Fibroblast of lung (primary cell): ENCODE data around the gene STPG2.

ENCODE experiments used
- EZH2 ChIP-seq: IDR thresholded peaks from 2 replicates; pipeline ENCODE4 v1.5.1; 2012; ENCODE audit warnings: low read length, control low read depth, mild to moderate bottlenecking; ENCODE audit errors: missing control alignments
- TF ChIP-seq, protein P1 (sequence below), 2 donors: IDR thresholded peaks in 1 of 2; conservative IDR thresholded peaks in 1 of 2; 1 replicate in 1 of 2; 2 replicates in 1 of 2; pipeline ENCODE4 v1.5.1; 2011 to 2012; ENCODE audit warnings: low read length in 2 of 2, control low read depth in 1 of 2, inconsistent platforms in 1 of 2, low read depth in 1 of 2, mild to moderate bottlenecking in 1 of 2

DNA sequence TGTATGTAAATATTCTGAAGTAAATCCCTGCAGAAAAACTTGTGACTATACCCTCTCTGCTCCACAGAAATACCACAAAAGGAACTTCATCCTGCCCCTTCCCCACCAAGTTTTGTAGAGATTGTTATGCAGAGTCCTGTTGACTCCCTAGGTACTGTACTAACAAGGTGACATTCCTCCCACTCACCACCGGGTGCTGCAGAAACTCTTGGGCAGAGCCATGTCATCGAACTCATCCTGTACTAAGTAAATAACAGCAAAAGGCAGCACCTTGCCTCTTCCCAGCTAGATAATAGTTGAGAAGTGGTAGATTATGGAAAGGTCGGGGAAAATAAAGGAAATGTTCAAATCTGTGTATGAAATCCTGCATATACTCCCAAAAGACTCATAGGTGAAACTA, 233.3 kb downstream of the STPG2 start:
- TF ChIP-seq, protein P1, sequence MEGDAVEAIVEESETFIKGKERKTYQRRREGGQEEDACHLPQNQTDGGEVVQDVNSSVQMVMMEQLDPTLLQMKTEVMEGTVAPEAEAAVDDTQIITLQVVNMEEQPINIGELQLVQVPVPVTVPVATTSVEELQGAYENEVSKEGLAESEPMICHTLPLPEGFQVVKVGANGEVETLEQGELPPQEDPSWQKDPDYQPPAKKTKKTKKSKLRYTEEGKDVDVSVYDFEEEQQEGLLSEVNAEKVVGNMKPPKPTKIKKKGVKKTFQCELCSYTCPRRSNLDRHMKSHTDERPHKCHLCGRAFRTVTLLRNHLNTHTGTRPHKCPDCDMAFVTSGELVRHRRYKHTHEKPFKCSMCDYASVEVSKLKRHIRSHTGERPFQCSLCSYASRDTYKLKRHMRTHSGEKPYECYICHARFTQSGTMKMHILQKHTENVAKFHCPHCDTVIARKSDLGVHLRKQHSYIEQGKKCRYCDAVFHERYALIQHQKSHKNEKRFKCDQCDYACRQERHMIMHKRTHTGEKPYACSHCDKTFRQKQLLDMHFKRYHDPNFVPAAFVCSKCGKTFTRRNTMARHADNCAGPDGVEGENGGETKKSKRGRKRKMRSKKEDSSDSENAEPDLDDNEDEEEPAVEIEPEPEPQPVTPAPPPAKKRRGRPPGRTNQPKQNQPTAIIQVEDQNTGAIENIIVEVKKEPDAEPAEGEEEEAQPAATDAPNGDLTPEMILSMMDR (conservative IDR thresholded peaks at IDR 0.05 in 1 of 2, IDR thresholded peaks at IDR 0.05 in 1 of 2; ENCODE audit: low read depth in 1 of 2, low read length in 2 of 2): no peak
- TF ChIP-seq EZH2: no peak
